Subcutaneous adipose tissue (tissue), 4 donors: ENCODE data around the gene PCDH9. TPM values are rescaled to one million over a fixed set of nuclear protein-coding genes. Genes with fewer than 3 reads are reported as not detected.

Experiments
- CTCF ChIP-seq: fragments of 450-650 bp; IDR thresholded peaks from one replicate; pipeline ENCODE4 v1.5.1; 2016; ENCODE audit warnings: low read depth, mild to moderate bottlenecking, control low read depth, antibody characterized with exemption, moderate library complexity
- total RNA-seq, 4 donors: library from RNA; depleted of rRNA; stranded (reverse); fragments of >200 nt; gene quantifications; one replicate each; pipeline ENCODE4 v1.1.0, GENCODE V29; 2016

The PCDH9 gene
- total RNA-seq, 4 donors from 2014 or later, result 9.0 to 28.4 (median 12.0) TPM

- no peak for TF ChIP-seq CTCF
These were observed 28.3 kb upstream of the PCDH9 start for GRCh38 chr13:67258482-67258881.

GRCh38 chr13:67238861-67239260, 8.7 kb upstream of the PCDH9 start:
- TF ChIP-seq CTCF, result no peak

- TF ChIP-seq CTCF, result no peak
These were observed 8.2 kb upstream of the PCDH9 start for GRCh38 chr13:67238277-67238859.

GRCh38 chr13:67235265-67235664, 5.1 kb upstream of the PCDH9 start:
- TF ChIP-seq CTCF, result no peak

- no peak for TF ChIP-seq CTCF
These were observed 2.2 kb upstream of the PCDH9 start for GRCh38 chr13:67232384-67232783.

GRCh38 chr13:67231289-67232000, 1.3 kb upstream of the PCDH9 start:
- no peak for TF ChIP-seq CTCF

- TF ChIP-seq CTCF, result no peak
These were observed 510 bp upstream of the PCDH9 start for GRCh38 chr13:67230404-67231288.
